ENCODE data around the gene RBM42.
A peak's percentile ranks its signal among the peaks of the same experiment; 100 is the strongest.
"Not testable (repeated sequence)": the region's sequence is repeated elsewhere in the genome, so short reads cannot be mapped to it uniquely, and the experiment has no call there.

Gene RBM42

GRCh38 chr19:35592226-35592625 is 36.6 kb upstream of the RBM42 start:
- H3K4me1 ChIP-seq: no peaks in the 10 kb centered on the region
- no peak for DNase-seq
- TF ChIP-seq CTCF (IDR thresholded peaks at IDR 0.05; ENCODE audit: low read depth, low read length): peak; percentile 56

GRCh38 chr19:35595026-35595425 is 33.8 kb upstream of the RBM42 start:
- not testable (repeated sequence) for H3K4me3 ChIP-seq (ENCODE audit: low read depth, low read length)

More at GRCh38 chr19:35592226-35592625, 36.6 kb upstream of the RBM42 start:
- no peaks in the 10 kb centered on the region for H3K36me3 ChIP-seq
- no peaks in the 10 kb centered on the region for H3K27me3 ChIP-seq
- no peaks in the 10 kb centered on the region for H3K9me3 ChIP-seq
- no peak overlapping the region for H3K4me3 ChIP-seq (ENCODE audit: low read depth, low read length)

GRCh38 chr19:35595928-35596327 is 32.9 kb upstream of the RBM42 start:
- no peak overlapping the region for H3K4me3 ChIP-seq (ENCODE audit: low read depth, low read length)
- DNase-seq: no peak
- peaks cover 13% of the 10 kb centered on the region; the same call in 1 of the 2 replicates for H3K27me3 ChIP-seq
- no peak for TF ChIP-seq CTCF (IDR thresholded peaks at IDR 0.05; ENCODE audit: low read depth, low read length)
- no peaks in the 10 kb centered on the region for H3K36me3 ChIP-seq
- no peaks in the 10 kb centered on the region for H3K4me1 ChIP-seq
- no peaks in the 10 kb centered on the region for H3K9me3 ChIP-seq

More at GRCh38 chr19:35595026-35595425, 33.8 kb upstream of the RBM42 start:
- H3K9me3 ChIP-seq, H3K4me1 ChIP-seq, H3K36me3 ChIP-seq, DNase-seq: not testable (repeated sequence)
- peaks cover 13% of the 10 kb centered on the region; the same call in 1 of the 2 replicates for H3K27me3 ChIP-seq

- H3K4me1 ChIP-seq: no peaks in the 10 kb centered on the region
- no peaks in the 10 kb centered on the region for H3K36me3 ChIP-seq
- no peaks in the 10 kb centered on the region for H3K9me3 ChIP-seq
- TF ChIP-seq CTCF (IDR thresholded peaks at IDR 0.05; ENCODE audit: low read depth, low read length): no peak
- H3K27me3 ChIP-seq: peaks cover 16% of the 10 kb centered on the region; the same call in 1 of the 2 replicates
- peak overlapping the region; percentile 20; the same call in 1 of the 2 replicates for H3K4me3 ChIP-seq (ENCODE audit: low read depth, low read length)
- DNase-seq: peak; percentile 50
Measured at GRCh38 chr19:35596366-35596999, 32.4 kb upstream of the RBM42 start.

- H3K4me1 ChIP-seq: no peaks in the 10 kb centered on the region
Measured at GRCh38 chr19:35601971-35602370, 26.9 kb upstream of the RBM42 start.

GRCh38 chr19:35604436-35604835 is 24.4 kb upstream of the RBM42 start:
- not testable (repeated sequence) for H3K4me3 ChIP-seq (ENCODE audit: low read depth, low read length); H3K36me3 ChIP-seq; H3K9me3 ChIP-seq; DNase-seq; H3K27me3 ChIP-seq; H3K4me1 ChIP-seq

More at GRCh38 chr19:35601971-35602370, 26.9 kb upstream of the RBM42 start:
- Histone ChIP-seq H3K4me3 (ENCODE audit: low read depth, low read length) (no peak overlapping the region), H3K27me3 (peaks cover 22% of the 10 kb centered on the region; the same call in 1 of the 2 replicates), H3K36me3 (no peaks in the 10 kb centered on the region), H3K9me3 (no peaks in the 10 kb centered on the region)
- no peak for DNase-seq
- no peak for TF ChIP-seq CTCF (IDR thresholded peaks at IDR 0.05; ENCODE audit: low read depth, low read length)

- not testable (repeated sequence) for H3K36me3 ChIP-seq; H3K4me3 ChIP-seq (ENCODE audit: low read depth, low read length); DNase-seq; H3K4me1 ChIP-seq; H3K27me3 ChIP-seq; H3K9me3 ChIP-seq
Measured at GRCh38 chr19:35607170-35607569, 21.7 kb upstream of the RBM42 start.
